SJSA1 (cell line): ENCODE measurements around the gene SRXN1. TPM values are rescaled to one million over a fixed set of nuclear protein-coding genes. Genes with fewer than 3 reads are reported as not detected.
"Not testable (repeated sequence)": the region's sequence is repeated elsewhere in the genome, so short reads cannot be mapped to it uniquely, and the experiment has no call there.

Experiments used
- DNase-seq, 2 experiments: peaks; one replicate each; pipeline ENCODE4 v3.0.0-alpha.2; 2015 to 2020; ENCODE audit warnings: low spot score in 2 of 2, low read depth in 1 of 2
- H3K27ac ChIP-seq: fragments of 250-450 bp; sonication (Bioruptor Pico); 2 replicates; pipeline ENCODE4 v1.5.1; 2020; ENCODE audit warnings: mild to moderate bottlenecking, moderate library complexity
- H3K27me3 ChIP-seq: fragments of 250-450 bp; sonication (Bioruptor Pico); replicated peaks from 2 replicates; pipeline ENCODE4 v1.5.1; 2020; ENCODE audit warnings: mild to moderate bottlenecking, moderate library complexity
- H3K36me3 ChIP-seq: fragments of 250-450 bp; sonication (Bioruptor Pico); 2 replicates; pipeline ENCODE4 v1.5.1; 2020; ENCODE audit warnings: mild to moderate bottlenecking
- H3K4me1 ChIP-seq: fragments of 250-450 bp; sonication (Bioruptor Pico); replicated peaks from 2 replicates; pipeline ENCODE4 v1.6.1; 2021; ENCODE audit warnings: mild to moderate bottlenecking
- H3K4me3 ChIP-seq: fragments of 250-450 bp; sonication (Bioruptor Pico); 2 replicates; pipeline ENCODE4 v1.5.1; 2020; ENCODE audit warnings: mild to moderate bottlenecking
- H3K9me3 ChIP-seq: fragments of 250-450 bp; sonication (Bioruptor Pico); replicated peaks from 2 replicates; pipeline ENCODE4 v1.5.1; 2020; ENCODE audit warnings: mild to moderate bottlenecking
- total RNA-seq: library from RNA; depleted of rRNA; stranded (reverse); fragments of >200 nt; shearing (Covaris generic); gene quantifications from 2 replicates; pipeline ENCODE4 v1.2.3, GENCODE V29; 2014

SRXN1 gene
- total RNA-seq, 1 experiment from 2014 or later = 54.7 TPM

DNA sequence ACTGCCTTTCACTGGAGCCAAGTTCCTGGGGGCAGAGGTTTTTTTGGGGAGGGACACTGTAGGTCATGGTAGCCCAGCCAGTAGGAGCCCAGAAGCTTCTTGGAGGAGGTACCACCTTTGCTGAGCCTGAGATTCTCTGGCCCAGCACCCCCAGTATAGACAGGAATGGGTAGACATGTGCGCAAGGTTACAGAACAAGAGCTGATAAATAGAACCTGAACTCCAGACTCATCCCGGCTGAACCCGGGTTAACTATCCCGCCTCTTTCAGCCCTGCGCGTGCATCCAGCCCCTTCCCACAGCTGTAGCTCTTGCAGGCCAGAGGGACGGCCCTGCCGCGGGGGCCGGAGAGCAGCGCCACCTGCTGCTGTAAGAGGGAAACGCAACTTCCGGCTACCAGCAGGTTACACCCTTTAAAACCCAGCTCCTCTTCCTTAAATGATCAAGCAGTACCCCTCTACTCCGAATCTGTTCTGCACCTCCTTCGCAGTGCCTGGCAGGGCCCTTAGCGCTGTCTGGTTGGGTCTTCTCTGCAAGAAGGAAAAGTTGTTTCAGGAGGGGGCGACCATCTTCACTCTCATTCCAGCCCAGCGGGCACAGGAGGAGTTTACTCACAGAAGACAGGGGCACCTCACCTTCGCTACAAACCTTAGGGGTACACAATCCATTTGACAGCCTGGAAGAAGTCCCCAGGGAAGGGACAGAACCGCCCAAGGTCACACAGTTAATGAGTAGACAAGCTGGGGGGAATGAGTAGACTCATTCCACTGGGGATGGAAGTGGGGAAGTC, 7.5 kb downstream of the SRXN1 start:
- DNase-seq = peak; percentile 56 to 60

GRCh38 chr20:644692-645317, 8.2 kb downstream of the SRXN1 start:
- Histone ChIP-seq H3K36me3 (peaks cover 35% of the 10 kb centered on the region), H3K4me1 (no peaks in the 10 kb centered on the region), H3K27ac (no peak overlapping the region), H3K4me3 (no peak overlapping the region), H3K27me3 (peaks cover 8% of the 10 kb centered on the region; the same call in 1 of the 2 replicates), H3K9me3 (no peaks in the 10 kb centered on the region)
- DNase-seq = no peak

More for the DNA sequence above, 7.5 kb downstream of the SRXN1 start:
- no peak overlapping the region for H3K4me3 ChIP-seq
- H3K36me3 ChIP-seq = peaks cover 41% of the 10 kb centered on the region
- H3K4me1 ChIP-seq = no peaks in the 10 kb centered on the region
- peaks cover 8% of the 10 kb centered on the region; the same call in 1 of the 2 replicates for H3K27me3 ChIP-seq
- H3K9me3 ChIP-seq = no peaks in the 10 kb centered on the region
- H3K27ac ChIP-seq = no peak overlapping the region

- H3K36me3 ChIP-seq = peaks cover 15% of the 10 kb centered on the region
- no peak overlapping the region for H3K4me3 ChIP-seq
- peaks cover 8% of the 10 kb centered on the region; the same call in 1 of the 2 replicates for H3K27me3 ChIP-seq
- no peaks in the 10 kb centered on the region for H3K9me3 ChIP-seq
- H3K27ac ChIP-seq = no peak overlapping the region
- no peak for DNase-seq
- no peaks in the 10 kb centered on the region for H3K4me1 ChIP-seq
Measured at GRCh38 chr20:642398-643174, 10.4 kb downstream of the SRXN1 start.

DNA sequence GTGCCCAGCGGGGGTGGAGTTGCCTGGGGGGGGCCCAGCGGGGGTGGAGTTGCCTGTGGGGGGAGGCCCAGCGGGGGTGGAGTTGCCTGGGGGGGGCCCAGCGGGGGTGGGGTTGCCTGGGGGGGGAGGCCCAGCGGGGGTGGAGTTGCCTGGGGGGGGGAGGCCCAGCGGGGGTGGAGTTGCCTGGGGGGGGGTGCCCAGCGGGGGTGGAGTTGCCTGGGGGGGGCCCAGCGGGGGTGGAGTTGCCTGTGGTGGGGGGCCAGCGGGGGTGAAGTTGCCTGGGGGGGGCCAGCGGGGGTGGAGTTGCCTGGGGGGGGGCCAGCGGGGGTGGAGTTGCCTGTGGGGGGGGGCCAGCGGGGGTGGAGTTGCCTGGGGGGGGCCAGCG, 11.0 kb downstream of the SRXN1 start:
- not testable (repeated sequence) for H3K27ac ChIP-seq, H3K36me3 ChIP-seq, H3K4me1 ChIP-seq, DNase-seq, H3K27me3 ChIP-seq, H3K4me3 ChIP-seq, H3K9me3 ChIP-seq

DNA sequence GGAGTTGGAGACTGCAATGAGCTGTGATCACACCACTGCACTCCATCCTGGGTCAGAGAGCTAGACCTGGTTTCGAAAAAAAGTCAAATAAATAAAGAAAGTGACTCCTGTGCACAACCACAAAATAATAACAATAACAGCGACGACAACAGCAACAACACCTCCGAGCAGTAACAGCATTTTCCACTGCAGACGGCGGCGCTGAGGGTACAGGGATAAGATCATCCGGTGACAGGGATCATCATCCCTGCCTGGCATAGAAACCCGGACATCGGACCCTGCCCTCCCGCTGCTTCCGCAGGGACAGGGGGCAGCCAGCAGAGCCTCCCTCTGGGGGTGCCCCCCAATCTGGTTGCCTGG, 11.5 kb downstream of the SRXN1 start:
- no peak for DNase-seq
- Histone ChIP-seq H3K27me3 (peaks cover 8% of the 10 kb centered on the region; the same call in 1 of the 2 replicates), H3K4me3 (no peak overlapping the region), H3K27ac (no peak overlapping the region), H3K4me1 (no peaks in the 10 kb centered on the region), H3K36me3 (0 out of 2 replicates have a peak, but pooled peaks cover 5% of the 10 kb centered on the region), H3K9me3 (no peaks in the 10 kb centered on the region)

GRCh38 chr20:640674-641515, 12.1 kb downstream of the SRXN1 start:
- DNase-seq = no peak
- H3K4me3 ChIP-seq = no peak overlapping the region
- no peaks in the 10 kb centered on the region for H3K4me1 ChIP-seq
- H3K27ac ChIP-seq = no peak overlapping the region
- peaks cover 8% of the 10 kb centered on the region; the same call in 1 of the 2 replicates for H3K27me3 ChIP-seq
- 0 out of 2 replicates have a peak, but pooled peaks cover 3% of the 10 kb centered on the region for H3K36me3 ChIP-seq
- H3K9me3 ChIP-seq = no peaks in the 10 kb centered on the region

GRCh38 chr20:638579-638978, 14.4 kb downstream of the SRXN1 start:
- Histone ChIP-seq H3K27me3 (peaks cover 8% of the 10 kb centered on the region; the same call in 1 of the 2 replicates), H3K36me3 (no peaks in the 10 kb centered on the region), H3K9me3 (no peaks in the 10 kb centered on the region), H3K4me1 (no peaks in the 10 kb centered on the region), H3K27ac (no peak overlapping the region), H3K4me3 (no peak overlapping the region)
- no peak for DNase-seq

DNA sequence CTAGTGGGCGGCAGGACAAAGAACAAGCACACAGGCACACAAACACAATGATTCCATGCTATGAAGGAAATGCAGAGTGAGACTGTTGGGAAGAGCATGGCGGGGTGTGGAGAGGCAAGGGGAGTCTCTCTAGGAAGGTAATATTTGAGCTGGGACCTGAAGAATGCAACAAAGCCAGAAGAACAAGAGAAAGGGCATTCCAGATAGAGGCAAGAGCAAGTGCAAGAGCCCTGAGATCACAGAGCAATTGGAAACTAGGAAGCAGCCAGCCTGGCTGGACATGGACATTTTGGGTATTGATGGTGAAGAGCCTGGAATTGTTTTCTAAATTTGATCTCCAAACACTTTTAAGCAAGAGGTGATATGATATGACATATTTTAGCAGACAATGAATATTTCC, 15.4 kb downstream of the SRXN1 start:
- no peak for DNase-seq
- Histone ChIP-seq H3K4me3 (no peak overlapping the region), H3K9me3 (no peaks in the 10 kb centered on the region), H3K27me3 (peaks cover 8% of the 10 kb centered on the region), H3K36me3 (no peaks in the 10 kb centered on the region), H3K4me1 (no peaks in the 10 kb centered on the region), H3K27ac (no peak overlapping the region)

- H3K27ac ChIP-seq = no peak overlapping the region
- no peaks in the 10 kb centered on the region for H3K4me1 ChIP-seq
- no peak overlapping the region for H3K4me3 ChIP-seq
- no peak for DNase-seq
- H3K36me3 ChIP-seq = no peaks in the 10 kb centered on the region
- H3K9me3 ChIP-seq = no peaks in the 10 kb centered on the region
- peaks cover 7% of the 10 kb centered on the region for H3K27me3 ChIP-seq
Measured at GRCh38 chr20:635893-636338, 17.1 kb downstream of the SRXN1 start.

- no peak overlapping the region for H3K4me3 ChIP-seq
- no peak overlapping the region for H3K27ac ChIP-seq
- peaks cover 4% of the 10 kb centered on the region; the same call in 1 of the 2 replicates for H3K27me3 ChIP-seq
Measured at GRCh38 chr20:635028-635892, 17.7 kb downstream of the SRXN1 start.

GRCh38 chr20:634148-634925, 18.7 kb downstream of the SRXN1 start:
- H3K36me3 ChIP-seq = no peaks in the 10 kb centered on the region
- H3K27me3 ChIP-seq = peaks cover 4% of the 10 kb centered on the region; the same call in 1 of the 2 replicates
- H3K9me3 ChIP-seq = no peaks in the 10 kb centered on the region
- H3K27ac ChIP-seq = no peak overlapping the region
- no peak for DNase-seq
- no peak overlapping the region for H3K4me3 ChIP-seq
- H3K4me1 ChIP-seq = no peaks in the 10 kb centered on the region

More at GRCh38 chr20:635028-635892, 17.7 kb downstream of the SRXN1 start:
- Histone ChIP-seq H3K4me1 (no peaks in the 10 kb centered on the region), H3K9me3 (no peaks in the 10 kb centered on the region), H3K36me3 (no peaks in the 10 kb centered on the region)
- DNase-seq = no peak

GRCh38 chr20:631101-631500, 21.9 kb downstream of the SRXN1 start:
- H3K4me1 ChIP-seq = no peaks in the 10 kb centered on the region
- DNase-seq = no peak

More at GRCh38 chr20:631101-631500, 21.9 kb downstream of the SRXN1 start:
- Histone ChIP-seq H3K36me3 (no peaks in the 10 kb centered on the region), H3K9me3 (no peaks in the 10 kb centered on the region), H3K27me3 (peaks cover 11% of the 10 kb centered on the region), H3K4me3 (no peak overlapping the region), H3K27ac (no peak overlapping the region)
